ENCODE measurements around the gene PCCA. TPM values are rescaled to one million over a fixed set of nuclear protein-coding genes. Genes with fewer than 3 reads are reported as not detected.
A peak's percentile ranks its signal among the peaks of the same experiment; 100 is the strongest.

The PCCA gene
- total and polyA plus RNA-seq, 2 of the 13 experiments (the other 11 are each of a cell fraction or from before 2014, with no cell fraction given): 15.0 to 32.2 TPM

DNA sequence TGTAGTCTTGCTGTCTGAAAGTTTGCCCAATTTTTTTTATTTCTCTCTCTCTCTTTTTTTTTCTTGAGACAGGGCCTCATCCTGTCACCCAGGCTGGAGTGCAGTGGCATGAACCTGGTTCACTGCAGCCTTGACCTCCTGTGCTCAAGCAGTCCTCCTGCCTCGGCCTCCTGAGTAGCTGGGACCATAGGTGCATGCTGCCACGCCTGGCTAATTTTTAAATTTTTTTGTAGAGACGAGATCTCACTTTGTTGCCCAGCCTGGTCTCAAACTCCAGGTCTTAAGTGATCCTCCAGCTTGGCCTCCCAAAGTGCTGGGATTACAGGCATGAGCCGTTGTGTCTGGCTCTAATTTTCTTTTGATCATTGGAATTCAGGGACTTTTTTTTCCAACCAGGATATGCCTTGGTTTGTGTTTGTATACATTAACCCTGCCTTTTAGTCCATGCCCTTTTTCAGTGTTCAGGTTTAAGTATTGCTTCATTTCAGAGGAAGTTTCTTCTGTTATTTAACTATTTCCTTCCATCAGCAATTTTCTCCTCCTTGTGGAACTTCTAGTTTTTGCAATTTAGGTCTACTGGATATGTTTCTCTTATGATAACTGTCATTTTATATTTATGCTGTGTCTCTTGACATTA, 201.4 kb downstream of the PCCA start (continued):
- TF ChIP-seq ZNF660 (CRISPR knock-in tag; IDR thresholded peaks at IDR 0.05; ENCODE audit: borderline replicate concordance, low read depth) (no peak), TBX2 (CRISPR knock-in tag; IDR thresholded peaks at IDR 0.05; ENCODE audit: borderline replicate concordance) (no peak), ZNF10 (CRISPR knock-in tag; IDR thresholded peaks at IDR 0.05; ENCODE audit: borderline replicate concordance, low read depth) (no peak), ZNF788 (CRISPR knock-in tag; IDR thresholded peaks at IDR 0.05; ENCODE audit: borderline replicate concordance) (no peak), PAXIP1 (CRISPR knock-in tag; conservative IDR thresholded peaks at IDR 0.05) (peak; percentile 59), NR3C1 (CRISPR knock-in tag; IDR thresholded peaks at IDR 0.05) (no peak), RFXAP (CRISPR knock-in tag; IDR thresholded peaks at IDR 0.05; ENCODE audit: borderline replicate concordance) (no peak), MTA3 (CRISPR knock-in tag; IDR thresholded peaks at IDR 0.05) (no peak), ZSCAN9 (CRISPR knock-in tag; IDR thresholded peaks at IDR 0.05; ENCODE audit: borderline replicate concordance) (no peak), ZNF430 (CRISPR knock-in tag; IDR thresholded peaks at IDR 0.05) (no peak), BORCS8-MEF2B (CRISPR knock-in tag; IDR thresholded peaks at IDR 0.05) (no peak), SPEN (CRISPR knock-in tag; IDR thresholded peaks at IDR 0.05; ENCODE audit: low read depth) (no peak), ZNF33B (CRISPR knock-in tag; IDR thresholded peaks at IDR 0.05) (no peak), CBX1 (IDR thresholded peaks at IDR 0.05; ENCODE audit: low read depth) (no peak), ZSCAN31 (CRISPR knock-in tag; IDR thresholded peaks at IDR 0.05; ENCODE audit: low read depth) (no peak), MAX (IDR thresholded peaks at IDR 0.05) (no peak), BCL6 (CRISPR knock-in tag; IDR thresholded peaks at IDR 0.05) (no peak), ZFP62 (CRISPR knock-in tag; IDR thresholded peaks at IDR 0.05) (no peak), YEATS2 (CRISPR knock-in tag; IDR thresholded peaks at IDR 0.05; ENCODE audit: borderline replicate concordance) (no peak), ZNF3 (CRISPR knock-in tag; IDR thresholded peaks at IDR 0.05) (no peak), ZKSCAN1 (IDR thresholded peaks at IDR 0.05; ENCODE audit: low read length) (no peak), ZNF225 (CRISPR knock-in tag; IDR thresholded peaks at IDR 0.05) (no peak), HNF4G (IDR thresholded peaks at IDR 0.05; ENCODE audit: borderline replicate concordance, low read depth, low read length) (no peak), HNF4G (CRISPR knock-in tag; IDR thresholded peaks at IDR 0.05; ENCODE audit: borderline replicate concordance, low read depth) (no peak), ZNF720 (CRISPR knock-in tag; IDR thresholded peaks at IDR 0.05) (no peak)
- TF ChIP-seq, protein P1, sequence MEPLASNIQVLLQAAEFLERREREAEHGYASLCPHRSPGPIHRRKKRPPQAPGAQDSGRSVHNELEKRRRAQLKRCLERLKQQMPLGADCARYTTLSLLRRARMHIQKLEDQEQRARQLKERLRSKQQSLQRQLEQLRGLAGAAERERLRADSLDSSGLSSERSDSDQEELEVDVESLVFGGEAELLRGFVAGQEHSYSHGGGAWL (CRISPR knock-in tag; IDR thresholded peaks at IDR 0.05): no peak
